ENCODE results near the gene OPN5. TPM values are rescaled to one million over a fixed set of nuclear protein-coding genes. Genes with fewer than 3 reads are reported as not detected.

OPN5 gene
- total RNA-seq, 1 experiment from 2014 or later, result not detected

GRCh38 chr6:47749757-47750156 is 32.1 kb upstream of the OPN5 start:
- Mint-ChIP-seq H3K36me3 (ENCODE audit: insufficient read depth, unreplicated experiment) (no peaks in the 10 kb centered on the region), H3K4me1 (ENCODE audit: low read depth, unreplicated experiment) (peaks cover 8% of the 10 kb centered on the region), H3K27ac (ENCODE audit: unreplicated experiment) (no peak overlapping the region), H3K4me3 (ENCODE audit: low read depth, unreplicated experiment) (no peak overlapping the region), H3K9me3 (ENCODE audit: low read depth, unreplicated experiment) (no peaks in the 10 kb centered on the region), H3K27me3 (ENCODE audit: unreplicated experiment) (no peaks in the 10 kb centered on the region)
- TF ChIP-seq, protein P1, sequence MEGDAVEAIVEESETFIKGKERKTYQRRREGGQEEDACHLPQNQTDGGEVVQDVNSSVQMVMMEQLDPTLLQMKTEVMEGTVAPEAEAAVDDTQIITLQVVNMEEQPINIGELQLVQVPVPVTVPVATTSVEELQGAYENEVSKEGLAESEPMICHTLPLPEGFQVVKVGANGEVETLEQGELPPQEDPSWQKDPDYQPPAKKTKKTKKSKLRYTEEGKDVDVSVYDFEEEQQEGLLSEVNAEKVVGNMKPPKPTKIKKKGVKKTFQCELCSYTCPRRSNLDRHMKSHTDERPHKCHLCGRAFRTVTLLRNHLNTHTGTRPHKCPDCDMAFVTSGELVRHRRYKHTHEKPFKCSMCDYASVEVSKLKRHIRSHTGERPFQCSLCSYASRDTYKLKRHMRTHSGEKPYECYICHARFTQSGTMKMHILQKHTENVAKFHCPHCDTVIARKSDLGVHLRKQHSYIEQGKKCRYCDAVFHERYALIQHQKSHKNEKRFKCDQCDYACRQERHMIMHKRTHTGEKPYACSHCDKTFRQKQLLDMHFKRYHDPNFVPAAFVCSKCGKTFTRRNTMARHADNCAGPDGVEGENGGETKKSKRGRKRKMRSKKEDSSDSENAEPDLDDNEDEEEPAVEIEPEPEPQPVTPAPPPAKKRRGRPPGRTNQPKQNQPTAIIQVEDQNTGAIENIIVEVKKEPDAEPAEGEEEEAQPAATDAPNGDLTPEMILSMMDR (IDR thresholded peaks at IDR 0.05; ENCODE audit: unreplicated experiment), result no peak
- DNase-seq, result no peak
- intact Hi-C loops (cut with micrococcal nuclease; ENCODE audit: unreplicated experiment), result loop anchor here (1.0 kb wide), 1 partner anchor 39 kb away; no protein-coding TSS in a partner anchor
- no TSS peak for BruUV-seq (replicated peaks)
- CTCF ChIA-PET, result no interaction called here

DNA sequence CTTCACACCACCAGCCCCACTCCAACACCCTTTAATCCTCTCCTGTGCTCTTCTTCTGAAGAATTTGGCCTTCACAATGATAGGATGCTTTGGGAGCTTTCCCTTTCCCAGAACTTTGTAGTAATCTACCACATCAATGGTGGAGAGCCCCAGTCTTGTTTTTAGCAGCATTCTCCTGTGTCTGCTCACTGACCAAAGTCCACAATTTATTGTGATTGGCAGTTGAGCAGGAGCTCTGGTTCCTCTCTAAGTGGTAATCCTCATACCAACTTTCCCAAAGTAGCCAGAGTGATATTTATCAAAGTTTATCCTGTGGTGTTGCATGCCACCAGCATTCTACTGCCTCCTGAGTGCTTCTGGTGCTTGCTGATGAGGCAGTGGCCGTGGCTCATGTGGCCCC is 29.0 kb upstream of the OPN5 start:
- H3K36me3 Mint-ChIP-seq (ENCODE audit: insufficient read depth, unreplicated experiment), result no peaks in the 10 kb centered on the region
- peaks cover 8% of the 10 kb centered on the region for H3K4me1 Mint-ChIP-seq (ENCODE audit: low read depth, unreplicated experiment)
- no peaks in the 10 kb centered on the region for H3K27me3 Mint-ChIP-seq (ENCODE audit: unreplicated experiment)
- intact Hi-C loops (cut with micrococcal nuclease; ENCODE audit: unreplicated experiment), result no loop called here
- TF ChIP-seq, protein P1 (IDR thresholded peaks at IDR 0.05; ENCODE audit: unreplicated experiment), result no peak
- CTCF ChIA-PET, result no interaction called here
- no peak for DNase-seq
- no peak overlapping the region for H3K27ac Mint-ChIP-seq (ENCODE audit: unreplicated experiment)
- H3K4me3 Mint-ChIP-seq (ENCODE audit: low read depth, unreplicated experiment), result no peak overlapping the region
- BruUV-seq (replicated peaks), result no TSS peak
- no peaks in the 10 kb centered on the region for H3K9me3 Mint-ChIP-seq (ENCODE audit: low read depth, unreplicated experiment)

DNA sequence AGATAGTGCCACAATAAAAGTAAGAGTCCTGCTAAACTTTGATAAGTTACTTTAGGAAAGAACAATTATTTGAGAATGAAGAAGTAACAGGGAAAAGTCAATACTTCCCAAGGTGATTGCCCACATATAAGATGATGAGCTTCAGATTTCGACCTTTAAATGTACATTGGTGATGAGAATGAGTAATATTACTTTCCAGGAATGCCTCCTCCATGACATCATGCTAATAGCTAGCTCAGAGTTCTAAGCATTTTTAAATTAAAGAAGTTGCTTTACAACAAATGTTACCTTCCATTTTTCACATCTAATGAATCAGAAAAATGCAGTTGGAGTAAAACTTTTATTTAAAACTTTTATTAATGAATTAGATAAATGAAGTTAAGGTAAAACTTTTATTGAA is 22.5 kb upstream of the OPN5 start:
- Mint-ChIP-seq H3K9me3 (ENCODE audit: low read depth, unreplicated experiment) (no peaks in the 10 kb centered on the region), H3K4me3 (ENCODE audit: low read depth, unreplicated experiment) (no peak overlapping the region), H3K4me1 (ENCODE audit: low read depth, unreplicated experiment) (no peaks in the 10 kb centered on the region), H3K27ac (ENCODE audit: unreplicated experiment) (no peak overlapping the region), H3K27me3 (ENCODE audit: unreplicated experiment) (no peaks in the 10 kb centered on the region), H3K36me3 (ENCODE audit: insufficient read depth, unreplicated experiment) (no peaks in the 10 kb centered on the region)
- TF ChIP-seq, protein P1 (IDR thresholded peaks at IDR 0.05; ENCODE audit: unreplicated experiment), result no peak
- no peak for DNase-seq
- CTCF ChIA-PET, result interaction anchor here (1.7 kb wide), 1 partner anchor 21 kb away, joined by 5 read pairs; no protein-coding TSS in a partner anchor
- intact Hi-C loops (cut with micrococcal nuclease; ENCODE audit: unreplicated experiment), result no loop called here
- BruUV-seq (replicated peaks), result no TSS peak

- no peaks in the 10 kb centered on the region for H3K9me3 Mint-ChIP-seq (ENCODE audit: low read depth, unreplicated experiment)
- H3K4me1 Mint-ChIP-seq (ENCODE audit: low read depth, unreplicated experiment), result no peaks in the 10 kb centered on the region
- no peak overlapping the region for H3K27ac Mint-ChIP-seq (ENCODE audit: unreplicated experiment)
- TF ChIP-seq, protein P1 (IDR thresholded peaks at IDR 0.05; ENCODE audit: unreplicated experiment), result no peak
- no TSS peak for BruUV-seq (replicated peaks)
- no peaks in the 10 kb centered on the region for H3K36me3 Mint-ChIP-seq (ENCODE audit: insufficient read depth, unreplicated experiment)
- CTCF ChIA-PET, result no interaction called here
- H3K27me3 Mint-ChIP-seq (ENCODE audit: unreplicated experiment), result no peaks in the 10 kb centered on the region
- intact Hi-C loops (cut with micrococcal nuclease; ENCODE audit: unreplicated experiment), result no loop called here
- no peak for DNase-seq
- no peak overlapping the region for H3K4me3 Mint-ChIP-seq (ENCODE audit: low read depth, unreplicated experiment)
Measured at GRCh38 chr6:47762502-47762901, 19.3 kb upstream of the OPN5 start.
